IMR-90 (cell line): Measurements from ENCODE around the gene FOSB. TPM values are rescaled to one million over a fixed set of nuclear protein-coding genes. Genes with fewer than 3 reads are reported as not detected.

Experiments used
- ATAC-seq: fragments of 200-7000 bp; cut with Tn5 transposase; 2 replicates; pipeline ENCODE4 v1.9.1; 2020; ENCODE audit warnings: low read depth, mild to moderate bottlenecking, moderate library complexity
- BruUV-seq: library from RNA; stranded (reverse); fragments of 400-500 nt; replicated peaks from 2 replicates; lab custom pipeline; 2021; lab: Mats Ljungman, UMichigan
- CTCF ChIA-PET: fragments of 300-600 bp; formaldehyde crosslinking; extraction: SDS; loops from one replicate; lab custom pipeline; 2021; ENCODE audit warnings: antibody characterized with exemption; lab: Yijun Ruan, JAX
- POLR2A ChIA-PET: fragments of 300-600 bp; sonication (Branson Sonifier 250); formaldehyde crosslinking; loops from one replicate; lab custom pipeline; 2022; ENCODE audit warnings: antibody characterized with exemption; ENCODE audit not compliant: unreplicated experiment; lab: Charles Lee
- DNase-seq: peaks from one replicate; pipeline ENCODE4 v3.0.0; 2013
- H2AFZ ChIP-seq: replicated peaks from 2 replicates; pipeline ENCODE3; 2013; ENCODE audit warnings: low read length, mild to moderate bottlenecking; ENCODE audit not compliant: poor library complexity
- H2AK5ac ChIP-seq: 2 replicates; pipeline ENCODE4 v1.6.1; 2013; ENCODE audit warnings: low read depth, low read length, inconsistent platforms
- H2AK9ac ChIP-seq: replicated peaks from 2 replicates; pipeline ENCODE3; 2013; ENCODE audit warnings: mild to moderate bottlenecking, low read depth, low read length, moderate library complexity; ENCODE audit not compliant: poor library complexity
- H2BK120ac ChIP-seq: 2 replicates; pipeline ENCODE4 v1.6.1; 2013; ENCODE audit warnings: low read depth, low read length, inconsistent platforms
- H2BK15ac ChIP-seq: 3 replicates; pipeline ENCODE4 v1.6.1; 2013; ENCODE audit warnings: low read depth, low read length, inconsistent platforms
- H2BK20ac ChIP-seq: 2 replicates; pipeline ENCODE4 v1.6.1; 2013; ENCODE audit warnings: low read depth, mild to moderate bottlenecking, inconsistent platforms, low read length, moderate library complexity
- H2BK5ac ChIP-seq: 2 replicates; pipeline ENCODE4 v1.6.1; 2013; ENCODE audit warnings: mild to moderate bottlenecking, low read depth, low read length, inconsistent platforms; ENCODE audit not compliant: poor library complexity, severe bottlenecking
- H3K14ac ChIP-seq: replicated peaks from 2 replicates; pipeline ENCODE4 v1.6.1; 2013; ENCODE audit warnings: low read depth, low read length, inconsistent platforms
- H3K18ac ChIP-seq: 2 replicates; pipeline ENCODE4 v1.6.1; 2013; ENCODE audit warnings: low read depth, low read length, control low read depth
- H3K23ac ChIP-seq: 2 replicates; pipeline ENCODE4 v1.6.1; 2013; ENCODE audit warnings: low read depth, low read length, inconsistent platforms
- H3K27ac ChIP-seq: 2 replicates; pipeline ENCODE4 v1.5.1; 2013; ENCODE audit warnings: mild to moderate bottlenecking, control low read depth, low read length; ENCODE audit not compliant: insufficient read depth
- H3K27me3 ChIP-seq: 2 replicates; pipeline ENCODE4 v1.6.1; 2013; ENCODE audit warnings: low read length; ENCODE audit not compliant: control insufficient read depth, insufficient read depth
- H3K36me3 ChIP-seq: 2 replicates; pipeline ENCODE4 v1.6.1; 2013; ENCODE audit warnings: low read length, mixed read lengths; ENCODE audit not compliant: control insufficient read depth, insufficient read depth
- H3K4ac ChIP-seq: 2 replicates; pipeline ENCODE4 v1.6.1; 2013; ENCODE audit warnings: low read depth, low read length, inconsistent platforms
- H3K4me1 ChIP-seq: 2 replicates; pipeline ENCODE4 v1.6.1; 2013; ENCODE audit warnings: low read length, mixed read lengths; ENCODE audit not compliant: control insufficient read depth, insufficient read depth
- H3K4me2 ChIP-seq: 2 replicates; pipeline ENCODE4 v1.6.1; 2013; ENCODE audit warnings: low read depth, mild to moderate bottlenecking, control low read depth, low read length, moderate library complexity
- H3K4me3 ChIP-seq: 2 replicates; pipeline ENCODE4 v1.5.1; 2013; ENCODE audit warnings: low read depth, mild to moderate bottlenecking, control low read depth, low read length, moderate library complexity; ENCODE audit not compliant: insufficient read depth
- H3K56ac ChIP-seq: 2 replicates; pipeline ENCODE4 v1.6.1; 2013; ENCODE audit warnings: low read length, inconsistent platforms; ENCODE audit not compliant: insufficient read depth; ENCODE audit errors: extremely low read depth
- H3K79me1 ChIP-seq, 2 experiments: 2 replicates each; pipeline ENCODE4 v1.6.1; 2013; ENCODE audit warnings: low read length in 2 of 2, inconsistent platforms in 1 of 2, low read depth in 1 of 2
- H3K9ac ChIP-seq: 2 replicates; pipeline ENCODE4 v1.6.1; 2013; ENCODE audit warnings: low read depth, low read length, control low read depth
- H3K9me1 ChIP-seq: 2 replicates; pipeline ENCODE4 v1.6.1; 2013; ENCODE audit warnings: low read length, inconsistent platforms; ENCODE audit not compliant: insufficient read depth
- H3K9me3 ChIP-seq: 2 replicates; pipeline ENCODE4 v1.6.1; 2013; ENCODE audit warnings: low read length; ENCODE audit not compliant: control insufficient read depth, insufficient read depth
- H4K20me1 ChIP-seq: 2 replicates; pipeline ENCODE4 v1.6.1; 2013; ENCODE audit warnings: low read length, inconsistent platforms; ENCODE audit not compliant: insufficient read depth
- H4K5ac ChIP-seq: 2 replicates; pipeline ENCODE4 v1.6.1; 2013; ENCODE audit warnings: mild to moderate bottlenecking, low read depth, low read length, control low read depth
- H4K8ac ChIP-seq, 2 experiments: 2 replicates each; pipeline ENCODE4 v1.6.1; 2013; ENCODE audit warnings: low read depth in 2 of 2, low read length in 2 of 2, control low read depth in 1 of 2, inconsistent platforms in 1 of 2
- H4K91ac ChIP-seq: 2 replicates; pipeline ENCODE4 v1.6.1; 2013; ENCODE audit warnings: low read depth, low read length, inconsistent platforms; ENCODE audit not compliant: insufficient read depth
- CTCF ChIP-seq: conservative IDR thresholded peaks from 2 replicates; pipeline ENCODE4 v1.5.1; 2012; ENCODE audit warnings: mild to moderate bottlenecking, low read depth, low read length, improper control_type of control experiment
- ELK1 ChIP-seq: fragments of 150-350 bp; IDR thresholded peaks from 2 replicates; pipeline ENCODE4 v1.6.1; 2016; ENCODE audit warnings: low read depth, mild to moderate bottlenecking, low read length, moderate library complexity, borderline replicate concordance
- FOS ChIP-seq: fragments of 150-350 bp; IDR thresholded peaks from 2 replicates; pipeline ENCODE4 v1.6.1; 2016; ENCODE audit warnings: low read depth, low read length
- MAZ ChIP-seq: IDR thresholded peaks from 2 replicates; pipeline ENCODE4 v1.6.1; 2012; ENCODE audit warnings: low read depth, mild to moderate bottlenecking, low read length, improper control_type of control experiment, moderate library complexity, borderline replicate concordance
- NFE2L2 ChIP-seq: fragments of 150-350 bp; IDR thresholded peaks from 2 replicates; pipeline ENCODE4 v1.6.1; 2016; ENCODE audit warnings: low read depth, mild to moderate bottlenecking, low read length
- SMC3 ChIP-seq: fragments of 150-350 bp; IDR thresholded peaks from 2 replicates; pipeline ENCODE4 v1.6.1; 2016; ENCODE audit warnings: low read depth, mild to moderate bottlenecking, antibody characterized with exemption, low read length, moderate library complexity
- WGBS, 2 experiments: methylation state at CpG; one replicate each; pipeline versions ENCODE4 v1.1.5 to v1.1.7; 2013; ENCODE audit warnings: missing lambda C conversion rate in 2 of 2; ENCODE audit not compliant: insufficient read length in 1 of 2; ENCODE audit errors: extremely low coverage in 2 of 2; 5-methylcytosine and 5-hydroxymethylcytosine counted together
- dilution Hi-C: fragments of 300-500 bp; cut with HindIII; formaldehyde crosslinking; loops from one replicate; pipeline ENCODE4 v1.14.3; 2018; ENCODE audit warnings: low sequenced_read_pairs; ENCODE audit not compliant: unreplicated experiment
- in situ Hi-C: fragments of 300-500 bp; cut with MboI; formaldehyde crosslinking; loops from 3 replicates; pipeline ENCODE4 v1.14.3; 2019; ENCODE audit warnings: low sequenced_read_pairs, inconsistent platforms, mixed read lengths
- intact Hi-C: fragments of 100-400 bp; cut with micrococcal nuclease; formaldehyde crosslinking; loops from 2 replicates; pipeline ENCODE4 v1.10.0; 2022
- polyA plus RNA-seq, 3 experiments: library from polyadenylated mRNA; depleted of rRNA; stranded (reverse); fragments of >200 nt; gene quantifications; 2 replicates each; pipeline ENCODE4 v1.2.3, GENCODE V29; 2012; ENCODE audit warnings: low replicate concordance in 1 of 3
- total RNA-seq: library from RNA; depleted of rRNA; stranded (reverse); fragments of >200 nt; gene quantifications from 2 replicates; pipeline ENCODE4 v1.2.3, GENCODE V29; 2012

Gene FOSB
- total and polyA plus RNA-seq, 2 of the 4 experiments (the other 2 are of a cell fraction): 11.1 to 15.6 TPM

- Histone ChIP-seq H4K5ac (peak overlapping the region; percentile 17; the same call in 1 of the 2 replicates), H3K56ac (peak overlapping the region; percentile 85), H3K18ac (peak overlapping the region; percentile 78; the same call in 1 of the 2 replicates), H4K91ac (peak overlapping the region; percentile 83), H2BK120ac (peak overlapping the region; percentile 94), H2AK5ac (peak overlapping the region; percentile 57; the same call in 1 of the 2 replicates), H3K79me1 (peaks cover 0 to 16% of the 10 kb centered on the region in 2 experiments; a peak in 3 of 4 replicates), H3K14ac (peak overlapping the region; percentile 95), H4K8ac (peak overlapping the region; percentile 23 to 90), H3K4me1 (peaks cover 4% of the 10 kb centered on the region), H3K9ac (peak overlapping the region; percentile 76), H3K27me3 (no peaks in the 10 kb centered on the region), H2AK9ac (peak overlapping the region; percentile 35), H3K4me2 (peak overlapping the region; percentile 77), H3K4me3 (peak overlapping the region; percentile 49), H3K23ac (peak overlapping the region; percentile 91; the same call in 1 of the 2 replicates), H2BK15ac (peak overlapping the region; percentile 67; the same call in 1 of the 3 replicates), H3K27ac (peak overlapping the region; percentile 68), H2BK20ac (peak overlapping the region; percentile 93), H3K9me3 (no peaks in the 10 kb centered on the region), H3K9me1 (no peaks in the 10 kb centered on the region), H2AFZ (peak overlapping the region; percentile 88), H3K36me3 (no peaks in the 10 kb centered on the region), H4K20me1 (no peaks in the 10 kb centered on the region; the same call in 1 of the 2 replicates), H3K4ac (peak overlapping the region; percentile 92), H2BK5ac (peak overlapping the region; percentile 97)
- ATAC-seq: peak; percentile 96
- intact Hi-C loops (loop anchor here (1.0 kb wide), 3 partner anchors 35 to 51 kb away; no protein-coding TSS in a partner anchor), in situ Hi-C loops (loop anchor here (5.0 kb wide), 1 partner anchor 36 kb away; no protein-coding TSS in a partner anchor), dilution Hi-C loops (no loop called here)
- POLR2A ChIA-PET: interaction anchor here (0.5 to 1.0 kb wide), 3 partner anchors 9 to 51 kb away, joined by 3 to 4 read pairs (median 3); no protein-coding TSS in a partner anchor
- TSS peak; percentile 97 for BruUV-seq
- DNase-seq: peak; percentile 96
- TF ChIP-seq MAZ (no peak), SMC3 (peak; percentile 95), FOS (0 out of 2 replicates have a peak, but pooled peaks have one; percentile 45), NFE2L2 (no peak), CTCF (no peak), ELK1 (no peak)
- CTCF ChIA-PET: interaction anchor here (0.6 to 1.5 kb wide), 24 partner anchors 9 to 278 kb away, joined by 3 to 87 read pairs (median 4); partner anchors contain the start of genes FOSB and QPCTL
- 2% methylated on average over 19 of the region's 39 CpGs; no CpG with 5 or more reads in 1 of the 2 experiments for WGBS, 2 experiments
Observed at GRCh38 chr19:45478454-45479238, 10.8 kb downstream of the FOSB start.
